Keratinocyte (primary cell): ENCODE data around the gene SH3BGRL.

ENCODE experiments used
- CTCF ChIP-seq, 3 experiments: IDR thresholded peaks in 1 of 3; conservative IDR thresholded peaks in 1 of 3; optimal IDR thresholded peaks in 1 of 3; 2 replicates in 2 of 3; 3 replicates in 1 of 3; pipeline versions ENCODE3 to v1.5.1; 2011; ENCODE audit warnings: low read length in 3 of 3, mild to moderate bottlenecking in 3 of 3, moderate library complexity in 2 of 3, control low read depth in 1 of 3, inconsistent platforms in 1 of 3; ENCODE audit not compliant: insufficient read depth in 2 of 3; ENCODE audit errors: extremely low read depth in 1 of 3
- EZH2 ChIP-seq: IDR thresholded peaks from one replicate; pipeline ENCODE4 v1.6.1; 2012; ENCODE audit warnings: inconsistent platforms, mild to moderate bottlenecking, low read length, moderate library complexity

- TF ChIP-seq CTCF (optimal IDR thresholded peaks at IDR 0.05 in 1 of 3, IDR thresholded peaks at IDR 0.05 in 1 of 3, conservative IDR thresholded peaks at IDR 0.05 in 1 of 3; ENCODE audit: extremely low read depth in 1 of 3, insufficient read depth in 2 of 3, low read length in 3 of 3) (no peak), EZH2 (no peak)
Observed at GRCh38 chrX:81229229-81229628, 27.3 kb downstream of the SH3BGRL start.
